HCT116 (cell line): ENCODE results near the gene THRAP3. TPM values are rescaled to one million over a fixed set of nuclear protein-coding genes. Genes with fewer than 3 reads are reported as not detected.
A peak's percentile ranks its signal among the peaks of the same experiment; 100 is the strongest.

Source experiments
- ATAC-seq: fragments of 200-7000 bp; cut with Tn5 transposase; 2 replicates; pipeline ENCODE4 v1.9.1; 2020; ENCODE audit warnings: mild to moderate bottlenecking, moderate library complexity
- BruUV-seq: library from RNA; stranded (reverse); fragments of 400-500 nt; replicated peaks from 2 replicates; lab custom pipeline; 2021; lab: Mats Ljungman, UMichigan
- CTCF ChIA-PET: fragments of 300-600 bp; sonication (Branson Sonifier 250); formaldehyde crosslinking; loops from one replicate; lab custom pipeline; 2021; ENCODE audit warnings: antibody characterized with exemption; lab: Charles Lee
- POLR2A ChIA-PET: fragments of 300-600, 350-600 bp; sonication (Branson Sonifier 250); formaldehyde crosslinking; loops from one replicate; lab custom pipeline; 2021; ENCODE audit warnings: antibody characterized with exemption; lab: Charles Lee
- RAD21 ChIA-PET, 2 experiments: fragments of 300-600 bp; sonication (Branson Sonifier 250); formaldehyde crosslinking; loops; one replicate each; lab custom pipeline; 2023; ENCODE audit warnings: low total read pairs in 2 of 2; ENCODE audit not compliant: uncharacterized antibody in 2 of 2, unreplicated experiment in 2 of 2, low non-redundant PET in 1 of 2; lab: Charles Lee
- DNase-seq: peaks from one replicate; pipeline ENCODE4 v3.0.0-alpha.2; 2010; ENCODE audit warnings: low read depth, low spot score
- H2AFZ ChIP-seq: fragments of 200-600 bp; shearing (Covaris generic), sonication (generic); 2 replicates; pipeline ENCODE4 v1.6.1; 2017; ENCODE audit warnings: low read depth, mixed run types, mixed read lengths, antibody characterized with exemption, low read length; ENCODE audit not compliant: poor library complexity, severe bottlenecking
- H3K27ac ChIP-seq: 2 replicates; pipeline ENCODE4 v1.5.1; 2012; ENCODE audit warnings: low read depth, low read length
- H3K27me3 ChIP-seq: fragments of 200-600 bp; sonication (generic); 2 replicates; pipeline ENCODE4 v1.6.1; 2016; ENCODE audit warnings: mixed run types, low read length, mixed read lengths; ENCODE audit not compliant: insufficient read depth
- H3K36me3 ChIP-seq, 2 experiments: fragments of 200-500 bp in 1 of 2; fragments of 200-600 bp in 1 of 2; sonication (Bioruptor generic) in 1 of 2; sonication (generic) in 1 of 2; 2 replicates each; pipeline versions ENCODE4 v1.5.1 to v1.6.1; 2014 to 2016; ENCODE audit warnings: low read length in 2 of 2, inconsistent platforms in 1 of 2, mixed read lengths in 1 of 2, mixed run types in 1 of 2; ENCODE audit not compliant: insufficient read depth in 2 of 2, control insufficient read depth in 1 of 2
- H3K4me1 ChIP-seq, 2 experiments: fragments of 200-600 bp in 1 of 2; sonication (generic) in 1 of 2; 2 replicates each; pipeline versions ENCODE4 v1.5.1 to v1.6.1; 2012 to 2017; ENCODE audit warnings: low read length in 2 of 2, inconsistent platforms in 1 of 2, mild to moderate bottlenecking in 1 of 2, mixed read lengths in 1 of 2, mixed run types in 1 of 2, moderate library complexity in 1 of 2; ENCODE audit not compliant: insufficient read depth in 2 of 2, control insufficient read depth in 1 of 2
- H3K4me2 ChIP-seq: fragments of 200-600 bp; sonication (generic); 2 replicates; pipeline ENCODE4 v1.6.1; 2017; ENCODE audit warnings: mixed run types, low read length, mixed read lengths
- H3K4me3 ChIP-seq, 2 experiments: fragments of 200-600 bp in 1 of 2; sonication (generic) in 1 of 2; replicated peaks in 1 of 2; 2 replicates each; pipeline ENCODE4 v1.5.1; 2011 to 2016; ENCODE audit warnings: low read length in 2 of 2, control low read depth in 1 of 2, low read depth in 1 of 2, mild to moderate bottlenecking in 1 of 2, mixed read lengths in 1 of 2, mixed run types in 1 of 2
- H3K79me2 ChIP-seq: fragments of 200-600 bp; sonication (generic); 2 replicates; pipeline ENCODE4 v1.6.1; 2017; ENCODE audit warnings: mild to moderate bottlenecking, mixed run types, low read length, moderate library complexity, mixed read lengths; ENCODE audit not compliant: insufficient read depth
- H3K9ac ChIP-seq: fragments of 200-600 bp; sonication (generic); 2 replicates; pipeline ENCODE4 v1.6.1; 2016; ENCODE audit warnings: low read length, mixed read lengths
- H3K9me2 ChIP-seq: fragments of 200-600 bp; sonication (generic), shearing (Covaris generic); 2 replicates; pipeline ENCODE4 v1.6.1; 2017; ENCODE audit warnings: mixed run types, mild to moderate bottlenecking, moderate library complexity; ENCODE audit not compliant: insufficient read depth
- H3K9me3 ChIP-seq, 2 experiments: fragments of 200-500 bp in 1 of 2; fragments of 200-600 bp in 1 of 2; sonication (Bioruptor generic) in 1 of 2; sonication (generic) in 1 of 2; 2 replicates each; pipeline ENCODE4 v1.6.1; 2014 to 2017; ENCODE audit warnings: low read length in 2 of 2, mixed read lengths in 2 of 2, inconsistent platforms in 1 of 2, low read depth in 1 of 2, mild to moderate bottlenecking in 1 of 2, mixed run types in 1 of 2, moderate library complexity in 1 of 2; ENCODE audit not compliant: control insufficient read depth in 1 of 2, insufficient read depth in 1 of 2
- H4K20me1 ChIP-seq: fragments of 200-600 bp; sonication (generic), shearing (Covaris generic); 2 replicates; pipeline ENCODE4 v1.6.1; 2017; ENCODE audit warnings: mixed run types, mild to moderate bottlenecking, moderate library complexity; ENCODE audit not compliant: insufficient read depth
- EZH2phosphoT487 ChIP-seq: fragments of 200-600 bp; IDR thresholded peaks from 2 replicates; pipeline ENCODE4 v1.6.1; 2018; ENCODE audit warnings: antibody characterized with exemption, borderline replicate concordance
- POLR2AphosphoS5 ChIP-seq: IDR thresholded peaks from 2 replicates; pipeline ENCODE4 v1.6.1; 2011; ENCODE audit warnings: mild to moderate bottlenecking, low read depth, low read length, moderate library complexity
- REST ChIP-seq: IDR thresholded peaks from 2 replicates; pipeline ENCODE4 v1.6.1; 2012; ENCODE audit warnings: low read depth
- SIN3A ChIP-seq: IDR thresholded peaks from 2 replicates; pipeline ENCODE4 v1.6.1; 2012; ENCODE audit warnings: low read depth
- intact Hi-C: fragments of 100-400 bp; cut with micrococcal nuclease; formaldehyde crosslinking; loops from 2 replicates; pipeline ENCODE4 v1.10.0; 2022
- total RNA-seq: library from RNA; stranded (reverse); gene quantifications from one replicate; pipeline ENCODE4 v1.2.1, GENCODE V29; 2021; ENCODE audit not compliant: unreplicated experiment
- TF ChIP-seq, protein P1 (sequence below): IDR thresholded peaks from 2 replicates; pipeline ENCODE4 v1.6.1; 2011; ENCODE audit warnings: mild to moderate bottlenecking, low read length, moderate library complexity; ENCODE audit not compliant: insufficient replicate concordance; ENCODE audit errors: extremely low read depth

THRAP3 gene
- total RNA-seq, 1 experiment from 2014 or later = 144 TPM

DNA sequence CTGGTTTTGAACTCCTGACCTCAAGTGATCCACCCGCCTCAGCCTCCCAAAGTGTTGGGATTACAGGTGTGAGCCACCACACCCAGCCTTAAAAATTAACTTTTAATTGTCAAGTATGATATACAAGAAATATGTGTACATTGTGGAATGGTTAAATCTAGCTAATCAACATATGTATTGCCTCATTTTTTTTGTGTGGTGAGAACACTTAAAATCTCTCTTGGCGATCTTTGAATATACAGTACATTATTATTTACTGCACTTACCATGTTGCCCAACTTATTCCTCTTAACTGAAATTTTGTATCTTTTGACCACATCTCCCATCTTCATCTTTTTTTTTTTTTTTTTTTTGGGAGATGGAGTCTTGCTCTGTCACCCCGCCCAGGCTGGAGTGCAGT lies 23.3 kb downstream of the THRAP3 start:
- H3K27ac ChIP-seq = peak overlapping the region; percentile 58; the same call in 1 of the 2 replicates
- POLR2A ChIA-PET = no interaction called here

More for the DNA sequence above, 23.3 kb downstream of the THRAP3 start:
- Histone ChIP-seq H2AFZ (no peak overlapping the region), H3K79me2 (peaks cover 93% of the 10 kb centered on the region), H3K9me2 (no peaks in the 10 kb centered on the region), H3K4me3 (no peak overlapping the region; a peak in 1 of 4 replicates), H4K20me1 (peaks cover 19% of the 10 kb centered on the region), H3K9ac (peak overlapping the region; percentile 18), H3K4me2 (peak overlapping the region; percentile 29), H3K36me3 (peaks cover 0 to 5% of the 10 kb centered on the region in 2 experiments; a peak in 1 of 4 replicates), H3K27me3 (no peaks in the 10 kb centered on the region), H3K9me3 (no peaks in the 10 kb centered on the region), H3K4me1 (peaks cover 29 to 56% of the 10 kb centered on the region in 2 experiments)
- no peak for TF ChIP-seq REST
- TF ChIP-seq EZH2phosphoT487 = no peak
- TF ChIP-seq, protein P1, sequence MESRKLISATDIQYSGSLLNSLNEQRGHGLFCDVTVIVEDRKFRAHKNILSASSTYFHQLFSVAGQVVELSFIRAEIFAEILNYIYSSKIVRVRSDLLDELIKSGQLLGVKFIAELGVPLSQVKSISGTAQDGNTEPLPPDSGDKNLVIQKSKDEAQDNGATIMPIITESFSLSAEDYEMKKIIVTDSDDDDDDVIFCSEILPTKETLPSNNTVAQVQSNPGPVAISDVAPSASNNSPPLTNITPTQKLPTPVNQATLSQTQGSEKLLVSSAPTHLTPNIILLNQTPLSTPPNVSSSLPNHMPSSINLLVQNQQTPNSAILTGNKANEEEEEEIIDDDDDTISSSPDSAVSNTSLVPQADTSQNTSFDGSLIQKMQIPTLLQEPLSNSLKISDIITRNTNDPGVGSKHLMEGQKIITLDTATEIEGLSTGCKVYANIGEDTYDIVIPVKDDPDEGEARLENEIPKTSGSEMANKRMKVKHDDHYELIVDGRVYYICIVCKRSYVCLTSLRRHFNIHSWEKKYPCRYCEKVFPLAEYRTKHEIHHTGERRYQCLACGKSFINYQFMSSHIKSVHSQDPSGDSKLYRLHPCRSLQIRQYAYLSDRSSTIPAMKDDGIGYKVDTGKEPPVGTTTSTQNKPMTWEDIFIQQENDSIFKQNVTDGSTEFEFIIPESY = no peak
- TF ChIP-seq SIN3A = no peak
- TF ChIP-seq POLR2AphosphoS5 = no peak
- DNase-seq = no peak
- intact Hi-C loops = no loop called here
- no TSS peak for BruUV-seq
- ChIA-PET CTCF (interaction anchor here (0.7 kb wide), 1 partner anchor 23 kb away, joined by 3 read pairs; the partner anchor contains the start of gene THRAP3), RAD21 (no interaction called here)
- ATAC-seq = no peak
